K562 (cell line): Measurements from ENCODE around the gene SYT7. TPM values are rescaled to one million over a fixed set of nuclear protein-coding genes. Genes with fewer than 3 reads are reported as not detected.

ENCODE experiments used
- BRF2 ChIP-seq: IDR thresholded peaks from 3 replicates; pipeline ENCODE4 v1.6.1; 2011; ENCODE audit warnings: borderline replicate concordance, mild to moderate bottlenecking; ENCODE audit not compliant: insufficient read length, insufficient read depth
- CREM ChIP-seq: IDR thresholded peaks from 2 replicates; pipeline ENCODE4 v1.6.1; 2014; ENCODE audit warnings: antibody characterized with exemption, low read depth
- E4F1 ChIP-seq: fragments of 250-450 bp; sonication (Bioruptor Pico); IDR thresholded peaks from 2 replicates; pipeline ENCODE4 v1.5.0; 2021; ENCODE audit warnings: mild to moderate bottlenecking, borderline replicate concordance
- ELK1 ChIP-seq: sonication (generic); formaldehyde crosslinking; IDR thresholded peaks from 2 replicates; pipeline ENCODE4 v1.8.1; 2022; ENCODE audit warnings: missing genetic modification reagents
- ETV5 ChIP-seq: sonication (generic); formaldehyde crosslinking; IDR thresholded peaks from 2 replicates; pipeline ENCODE4 v1.4.0; 2020; ENCODE audit warnings: low read depth, mild to moderate bottlenecking, missing genetic modification reagents
- IFI16 ChIP-seq: fragments of 250-450 bp; sonication (Bioruptor Pico); IDR thresholded peaks from 2 replicates; pipeline ENCODE4 v2.1.2; 2022; ENCODE audit warnings: mild to moderate bottlenecking, inconsistent platforms
- MAX ChIP-seq: sonication (generic); formaldehyde crosslinking; IDR thresholded peaks from 2 replicates; pipeline ENCODE4 v1.9.0; 2022; ENCODE audit warnings: mild to moderate bottlenecking, missing genetic modification reagents
- MCM3 ChIP-seq: fragments of 450-650 bp; IDR thresholded peaks from 2 replicates; pipeline ENCODE4 v1.6.1; 2016
- NFE2L1 ChIP-seq: fragments of 450-650 bp; IDR thresholded peaks from 2 replicates; pipeline ENCODE4 v1.6.1; 2016; ENCODE audit warnings: missing genetic modification characterization, low read depth, mild to moderate bottlenecking, missing compliant biosample characterization, moderate library complexity, borderline replicate concordance
- NR2C1 ChIP-seq, 2 experiments: fragments of 450-650 bp; IDR thresholded peaks; 2 replicates each; pipeline ENCODE4 v1.6.1; 2017; ENCODE audit warnings: mild to moderate bottlenecking in 2 of 2, antibody characterized with exemption in 1 of 2, inconsistent platforms in 1 of 2, missing compliant biosample characterization in 1 of 2, missing genetic modification characterization in 1 of 2
- NRF1 ChIP-seq, 2 experiments: fragments of 450-650 bp; IDR thresholded peaks in 1 of 2; conservative IDR thresholded peaks in 1 of 2; 2 replicates each; pipeline ENCODE4 v1.6.1; 2014; ENCODE audit warnings: mild to moderate bottlenecking in 2 of 2
- SNIP1 ChIP-seq: fragments of 450-650 bp; IDR thresholded peaks from 2 replicates; pipeline ENCODE4 v1.7.1; 2017; ENCODE audit warnings: low read depth, mild to moderate bottlenecking
- TEAD1 ChIP-seq, 2 experiments: fragments of 450-650 bp in 1 of 2; sonication (generic) in 1 of 2; formaldehyde crosslinking; IDR thresholded peaks; 2 replicates each; pipeline versions ENCODE4 v1.4.0 to v1.8.0; 2020 to 2022; ENCODE audit warnings: mild to moderate bottlenecking in 2 of 2, missing genetic modification reagents in 1 of 2
- YBX1 ChIP-seq: fragments of 450-650 bp; IDR thresholded peaks from 2 replicates; pipeline ENCODE4 v1.7.1; 2016; ENCODE audit warnings: mild to moderate bottlenecking
- ZFX ChIP-seq: sonication (generic); formaldehyde crosslinking; IDR thresholded peaks from 2 replicates; pipeline ENCODE4 v1.8.0; 2022; ENCODE audit warnings: mild to moderate bottlenecking, missing genetic modification reagents, moderate library complexity
- ZKSCAN1 ChIP-seq: fragments of 150-350 bp; IDR thresholded peaks from 2 replicates; pipeline ENCODE4 v1.6.1; 2016; ENCODE audit warnings: low read depth, low read length
- ZNF263 ChIP-seq: sonication (generic); formaldehyde crosslinking; IDR thresholded peaks from 2 replicates; pipeline ENCODE4 v1.8.0; 2022; ENCODE audit warnings: mild to moderate bottlenecking, missing genetic modification reagents, borderline replicate concordance
- ZNF282 ChIP-seq: sonication (generic); formaldehyde crosslinking; IDR thresholded peaks from 2 replicates; pipeline ENCODE4 v1.8.1; 2023; ENCODE audit warnings: missing genetic modification reagents
- ZNF699 ChIP-seq: fragments of 250-450 bp; sonication (Bioruptor Pico); IDR thresholded peaks from 2 replicates; pipeline ENCODE4 v1.8.0; 2021; ENCODE audit warnings: mild to moderate bottlenecking, moderate library complexity; ENCODE audit not compliant: insufficient replicate concordance
- polyA plus RNA-seq, 8 experiments: library from polyadenylated mRNA; depleted of rRNA in 4 of 8; stranded (reverse) in 5 of 8; unstranded in 3 of 8; fragments of >200 nt; fragmentation: Nextera tagmentation in 2 of 8; fragmentation: Illumina TruSeq in 1 of 8; extraction: Ambion mirVana in 2 of 8; extraction: Trizol in 1 of 8; gene quantifications; 2 replicates each; pipeline versions ENCODE4 v1.2.1 to v1.2.3, GENCODE V29; 2011 to 2014; ENCODE audit warnings: inconsistent platforms in 1 of 8, missing spikeins in 1 of 8
- total RNA-seq, 7 experiments: library from RNA; depleted of rRNA in 6 of 7; stranded (reverse); fragments of >200 nt in 6 of 7; fragmentation: Illumina TruSeq in 2 of 7; extraction: Trizol in 2 of 7; gene quantifications; 2 replicates each; pipeline versions ENCODE4 v1.2.1 to v1.2.3, GENCODE V29; 2011 to 2021; ENCODE audit warnings: low replicate concordance in 1 of 7
- TF ChIP-seq, protein P1 (sequence below): fragments of 450-650 bp; formaldehyde crosslinking; IDR thresholded peaks from 2 replicates; pipeline ENCODE4 v1.4.0; 2020; ENCODE audit warnings: mild to moderate bottlenecking, moderate library complexity
- TF ChIP-seq, protein P2 (sequence below): fragments of 250-450 bp; sonication (Bioruptor Pico); IDR thresholded peaks from 2 replicates; pipeline ENCODE4 v1.6.1; 2021; ENCODE audit warnings: mild to moderate bottlenecking

Gene SYT7
- total and polyA plus RNA-seq, 9 of the 15 experiments (the other 6 are each of a cell fraction or from before 2014, with no cell fraction given): 0.01 to 0.51 (median 0.16) TPM; not detected in 1

- TF ChIP-seq TEAD1 (CRISPR knock-in tag; IDR thresholded peaks at IDR 0.05) (peak; percentile 83 to 99), NRF1 (conservative IDR thresholded peaks at IDR 0.05 in 1 of 2, IDR thresholded peaks at IDR 0.05 in 1 of 2) (peak; percentile 88 to 90), CREM (peak; percentile 91), SNIP1 (no peak), MAX (CRISPR knock-in tag) (peak; percentile 100), ZNF699 (CRISPR knock-in tag) (no peak), ZNF282 (peak; percentile 99), MCM3 (no peak), ZNF263 (CRISPR knock-in tag) (peak; percentile 95), ELK1 (CRISPR knock-in tag) (no peak), E4F1 (CRISPR knock-in tag) (no peak), NR2C1 (IDR thresholded peaks at IDR 0.05) (no peak), NR2C1 (tag; IDR thresholded peaks at IDR 0.05) (peak; percentile 75), ZFX (peak; percentile 70), ZKSCAN1 (0 out of 2 replicates have a peak, but pooled peaks have one; percentile 61), ETV5 (CRISPR knock-in tag) (peak; percentile 99), IFI16 (no peak), YBX1 (no peak), BRF2 (no peak), NFE2L1 (tag) (no peak)
- TF ChIP-seq, protein P1, sequence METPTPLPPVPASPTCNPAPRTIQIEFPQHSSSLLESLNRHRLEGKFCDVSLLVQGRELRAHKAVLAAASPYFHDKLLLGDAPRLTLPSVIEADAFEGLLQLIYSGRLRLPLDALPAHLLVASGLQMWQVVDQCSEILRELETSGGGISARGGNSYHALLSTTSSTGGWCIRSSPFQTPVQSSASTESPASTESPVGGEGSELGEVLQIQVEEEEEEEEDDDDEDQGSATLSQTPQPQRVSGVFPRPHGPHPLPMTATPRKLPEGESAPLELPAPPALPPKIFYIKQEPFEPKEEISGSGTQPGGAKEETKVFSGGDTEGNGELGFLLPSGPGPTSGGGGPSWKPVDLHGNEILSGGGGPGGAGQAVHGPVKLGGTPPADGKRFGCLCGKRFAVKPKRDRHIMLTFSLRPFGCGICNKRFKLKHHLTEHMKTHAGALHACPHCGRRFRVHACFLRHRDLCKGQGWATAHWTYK (CRISPR knock-in tag): peak; percentile 91; the same call in 1 of the 2 replicates
- TF ChIP-seq, protein P2, sequence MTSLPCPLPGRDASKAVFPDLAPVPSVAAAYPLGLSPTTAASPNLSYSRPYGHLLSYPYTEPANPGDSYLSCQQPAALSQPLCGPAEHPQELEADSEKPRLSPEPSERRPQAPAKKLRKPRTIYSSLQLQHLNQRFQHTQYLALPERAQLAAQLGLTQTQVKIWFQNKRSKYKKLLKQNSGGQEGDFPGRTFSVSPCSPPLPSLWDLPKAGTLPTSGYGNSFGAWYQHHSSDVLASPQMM: no peak
These were observed 13.4 kb downstream of the SYT7 start (continued) for GRCh38 chr11:61567286-61568061.
